HG02884 (cell line): Measurements from ENCODE around the gene SMCO1.
A peak's percentile ranks its signal among the peaks of the same experiment; 100 is the strongest.
"Not testable (repeated sequence)": the region's sequence is repeated elsewhere in the genome, so short reads cannot be mapped to it uniquely, and the experiment has no call there.

Source experiments
- ATAC-seq: cut with Tn5 transposase; IDR thresholded peaks from one replicate; pipeline ENCODE4 v1.9.1; 2021; ENCODE audit warnings: mild to moderate bottlenecking, moderate library complexity; ENCODE audit not compliant: unreplicated experiment

SMCO1 gene

DNA sequence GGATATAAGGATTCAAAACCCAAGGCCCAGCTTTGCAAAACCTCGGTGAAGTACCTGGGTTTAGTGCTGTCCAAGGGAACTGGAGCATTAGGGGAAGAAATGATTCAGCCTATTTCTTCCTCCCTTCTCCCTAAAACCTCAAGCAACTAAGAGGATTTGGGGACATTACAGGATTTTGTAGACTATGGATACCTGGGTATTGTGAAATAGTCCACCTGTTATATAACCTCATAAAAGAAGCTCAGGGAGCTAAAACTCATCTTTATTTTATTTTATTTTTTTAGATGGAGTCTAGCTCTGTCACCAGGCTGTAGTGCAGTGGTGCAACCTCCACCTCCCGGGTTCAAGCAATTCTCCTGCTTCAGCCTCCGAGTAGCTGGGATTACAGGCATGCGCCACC, 8.7 kb upstream of the SMCO1 start:
- ATAC-seq, result no peak

DNA sequence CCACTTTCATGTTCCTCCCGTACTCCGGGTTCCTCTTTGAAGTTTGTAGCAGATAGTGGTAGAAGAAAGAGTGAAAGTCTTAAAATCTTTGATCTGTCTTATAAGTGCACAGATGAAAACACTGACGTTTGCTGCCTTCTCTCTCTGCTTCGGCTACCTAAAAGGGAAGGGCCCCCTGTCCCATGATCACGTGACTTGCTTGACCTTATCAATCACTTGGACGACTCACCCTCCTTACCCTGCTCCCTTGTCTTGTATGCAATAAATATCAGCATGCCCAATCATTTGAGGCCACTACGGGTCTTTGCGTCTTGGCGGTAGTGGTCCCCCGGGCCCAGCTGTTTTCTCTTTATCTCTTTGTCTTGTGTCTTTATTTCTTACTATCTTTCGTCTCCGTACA, 6.1 kb upstream of the SMCO1 start:
- ATAC-seq, result not testable (repeated sequence)

DNA sequence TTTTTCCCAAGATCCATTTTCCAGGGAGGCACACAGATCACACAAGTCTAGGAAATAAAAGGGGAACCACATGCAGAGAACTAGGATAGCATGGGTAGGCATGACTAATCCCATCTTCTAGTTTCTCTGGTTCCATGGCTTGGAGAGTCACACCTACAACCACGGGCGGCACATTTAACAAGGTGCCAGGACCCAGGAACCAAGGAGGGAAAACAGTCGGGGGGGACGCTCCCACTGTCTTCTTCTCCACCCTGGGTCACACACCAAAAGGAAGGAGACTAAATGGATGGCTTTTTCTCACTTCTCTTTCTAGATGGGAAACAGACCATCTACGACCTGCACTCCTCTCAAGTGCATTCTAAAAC, 4.6 kb upstream of the SMCO1 start:
- ATAC-seq, result no peak

DNA sequence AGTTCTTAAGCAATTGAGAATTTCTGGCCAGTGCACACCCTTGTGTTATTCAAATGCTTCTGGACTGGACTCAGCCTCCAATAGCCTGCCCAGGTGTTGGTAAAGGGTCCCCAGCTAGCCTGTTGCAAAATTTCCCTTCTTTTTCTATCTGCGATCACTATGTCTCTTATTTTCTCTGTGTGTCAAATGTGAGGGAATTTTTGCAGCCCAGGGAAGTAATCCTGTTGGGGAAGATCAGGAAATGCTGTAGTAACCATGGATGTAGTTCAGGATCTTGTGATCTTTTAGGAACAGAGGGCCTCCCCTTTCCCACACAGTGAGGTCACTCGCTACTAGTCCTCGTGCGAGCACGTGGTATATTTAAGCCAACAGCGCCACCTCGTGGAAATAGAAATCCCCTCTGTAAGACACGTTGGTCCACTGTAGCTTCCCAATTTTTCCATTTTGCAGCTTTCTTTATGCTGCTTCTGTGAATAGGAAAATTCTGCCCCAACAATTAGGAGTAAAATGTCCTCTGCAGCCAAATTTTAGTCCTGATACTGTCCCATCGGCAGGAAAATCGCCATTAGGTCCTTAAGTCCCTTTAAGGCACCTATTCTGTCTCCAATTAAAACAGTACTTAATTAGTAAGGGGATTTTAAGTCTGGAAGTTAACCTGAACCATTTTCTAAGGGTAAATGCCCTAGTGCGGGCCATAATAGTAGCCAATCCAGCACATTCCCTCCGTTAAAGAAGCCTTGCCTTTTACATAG, 4.0 kb upstream of the SMCO1 start:
- ATAC-seq, result no peak

DNA sequence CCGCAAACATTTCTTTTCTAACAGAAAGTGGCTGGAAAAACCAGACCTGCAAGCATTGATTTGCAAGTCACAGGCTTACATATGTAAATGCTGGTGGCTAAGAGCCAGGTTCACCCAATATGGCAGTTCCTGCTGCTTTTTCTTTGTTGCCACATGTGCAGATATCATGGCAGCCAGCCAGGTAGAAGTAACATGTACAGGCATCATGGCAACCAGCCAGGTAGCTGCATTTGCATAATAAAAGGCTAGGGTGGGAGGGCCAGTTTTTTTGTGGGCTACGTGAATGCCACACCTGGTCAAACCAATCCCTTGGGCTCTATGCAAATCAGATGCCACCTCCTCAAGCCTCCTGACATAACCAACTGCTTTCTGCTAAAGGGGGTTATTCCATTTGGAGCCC, 2.8 kb upstream of the SMCO1 start:
- no peak for ATAC-seq

- ATAC-seq, result no peak
Observed at GRCh38 chr3:196517162-196517800, 2.1 kb upstream of the SMCO1 start.

DNA sequence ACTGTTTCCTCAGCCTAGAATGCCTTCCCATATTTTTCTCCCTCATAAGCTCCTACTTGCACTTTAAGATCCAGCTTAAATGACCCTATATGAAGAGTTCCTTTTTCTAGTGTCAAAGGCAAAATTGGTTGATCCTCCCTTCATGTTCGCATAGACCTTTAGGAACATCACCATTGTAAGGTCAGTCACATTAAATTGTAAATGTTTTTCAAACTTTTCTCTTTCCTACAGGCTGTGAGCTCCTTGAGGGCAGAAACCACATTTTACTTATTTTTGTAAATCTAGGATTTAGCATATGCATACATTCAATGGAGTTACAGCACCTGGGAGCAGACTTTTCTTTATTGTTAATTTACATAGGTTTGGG, 813 bp downstream of the SMCO1 start:
- ATAC-seq, result no peak

DNA sequence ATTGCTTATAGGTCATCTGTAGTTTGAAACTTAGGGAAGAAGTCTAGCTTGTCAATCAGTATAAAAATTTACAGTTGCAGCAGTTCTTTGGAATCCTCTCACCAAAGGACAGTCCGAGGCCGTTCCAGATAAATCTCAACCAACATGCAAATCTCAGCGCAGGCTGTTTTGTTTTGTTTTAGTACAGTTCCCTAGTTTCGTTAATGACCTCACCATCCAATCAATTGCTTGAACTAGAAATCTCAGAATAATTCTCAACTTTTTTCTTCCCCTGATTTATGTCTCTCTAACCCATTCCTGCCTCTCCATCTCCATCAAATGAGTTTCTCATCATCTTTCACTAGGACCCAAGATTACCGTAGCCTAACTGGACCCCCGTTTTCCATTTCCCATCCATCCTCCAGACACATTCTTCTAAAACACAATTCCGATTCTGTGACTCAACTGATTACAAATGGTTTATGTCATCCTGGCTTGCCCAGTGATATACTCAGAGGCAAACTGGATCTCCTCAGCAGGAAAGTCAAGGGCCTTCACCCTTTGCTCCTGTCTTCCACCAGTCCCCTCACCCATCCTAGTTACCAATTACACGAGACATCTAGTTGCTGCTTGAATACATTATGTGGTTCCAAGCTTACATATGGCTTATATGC, 1.3 kb downstream of the SMCO1 start:
- ATAC-seq, result no peak

DNA sequence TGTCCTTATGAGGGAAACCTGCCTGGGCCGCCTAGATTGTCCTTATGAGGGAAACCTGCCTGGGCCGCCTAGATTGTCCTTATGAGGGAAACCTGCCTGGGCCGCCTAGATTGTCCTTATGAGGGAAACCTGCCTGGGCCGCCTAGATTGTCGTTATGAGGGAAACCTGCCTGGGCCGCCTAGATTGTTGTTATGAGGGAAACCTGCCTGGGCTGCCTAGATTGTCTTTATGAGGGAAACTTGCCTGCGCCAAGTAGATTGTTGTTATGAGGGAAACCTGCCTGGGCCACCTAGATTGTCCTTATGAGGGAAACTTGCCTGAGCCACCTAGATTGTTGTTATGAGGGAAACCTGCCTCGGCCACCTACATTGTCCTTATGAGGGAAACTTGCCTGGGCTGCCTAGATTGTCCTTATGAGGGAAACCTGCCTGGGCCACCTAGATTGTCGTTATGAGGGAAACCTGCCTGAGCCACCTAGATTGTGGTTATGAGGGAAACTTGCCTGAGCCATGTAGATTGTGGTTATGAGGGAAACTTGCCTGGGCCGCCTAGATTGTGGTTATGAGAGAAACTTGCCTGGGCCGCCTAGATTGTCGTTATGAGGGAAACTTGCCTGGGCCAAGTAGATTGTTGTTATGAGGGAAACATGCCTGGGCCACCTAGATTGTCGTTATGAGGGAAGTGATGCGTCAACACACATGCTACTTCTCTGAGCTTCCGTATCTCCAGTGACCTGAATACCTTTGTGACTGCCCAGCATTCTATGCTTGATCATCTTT, 3.3 kb downstream of the SMCO1 start:
- ATAC-seq, result not testable (repeated sequence)

DNA sequence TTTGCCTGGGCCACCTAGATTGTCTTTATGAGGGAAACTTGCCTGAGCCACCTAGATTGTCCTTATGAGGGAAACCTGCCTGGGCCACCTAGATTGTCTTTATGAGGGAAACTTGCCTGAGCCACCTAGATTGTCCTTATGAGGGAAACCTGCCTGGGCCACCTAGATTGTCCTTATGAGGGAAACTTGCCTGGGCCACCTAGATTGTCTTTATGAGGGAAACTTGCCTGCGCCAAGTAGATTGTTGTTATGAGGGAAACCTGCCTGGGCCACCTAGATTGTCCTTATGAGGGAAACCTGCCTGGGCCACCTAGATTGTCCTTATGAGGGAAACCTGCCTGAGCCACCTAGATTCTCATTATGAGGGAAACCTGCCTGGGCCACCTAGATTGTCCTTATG, 4.0 kb downstream of the SMCO1 start:
- not testable (repeated sequence) for ATAC-seq

GRCh38 chr3:196506687-196507086, 8.5 kb downstream of the SMCO1 start:
- no peak for ATAC-seq

DNA sequence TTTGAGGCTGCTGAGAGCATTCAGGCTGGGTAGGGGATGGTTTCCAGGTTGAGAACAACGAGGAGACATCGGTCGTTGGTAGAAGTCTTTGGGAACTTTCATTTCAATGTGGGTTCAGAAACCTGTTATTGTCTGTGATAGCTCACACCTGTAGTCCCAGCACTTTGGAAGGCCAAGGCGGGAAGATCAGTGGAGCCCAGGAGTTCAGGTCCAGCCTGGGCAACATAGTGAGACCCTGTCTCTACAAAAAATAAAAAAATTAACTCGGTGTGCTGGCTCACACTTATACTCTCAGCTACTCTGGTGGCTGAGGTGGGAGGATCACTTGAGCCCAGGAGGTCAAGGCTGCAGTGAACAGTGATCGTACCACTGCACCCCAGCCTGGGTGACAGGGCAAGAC, 10.6 kb downstream of the SMCO1 start:
- ATAC-seq, result no peak

DNA sequence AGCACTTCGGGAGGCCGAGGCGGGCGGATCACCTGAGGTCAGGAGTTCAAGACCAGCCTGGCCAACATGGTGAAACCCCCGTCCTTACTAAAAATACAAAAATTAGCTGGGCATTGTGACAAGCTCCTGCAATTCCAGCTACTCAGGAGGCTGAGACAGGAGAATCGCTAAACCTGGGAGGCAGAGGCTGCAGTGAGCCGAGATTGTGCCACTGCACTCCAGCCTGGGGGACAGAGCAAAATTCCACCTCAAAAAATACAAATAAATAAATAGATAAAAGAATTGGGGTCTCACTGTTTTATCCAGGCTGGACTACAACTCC, 11.1 kb downstream of the SMCO1 start:
- not testable (repeated sequence) for ATAC-seq

- ATAC-seq, result peak; percentile 82
Observed at GRCh38 chr3:196503196-196504076, 11.7 kb downstream of the SMCO1 start, which contains the start of gene RNF168. Gene RNF168, minus strand, starts transcription at chr3:196503768. Its CDS starts 595 bp downstream, at chr3:196503173.

DNA sequence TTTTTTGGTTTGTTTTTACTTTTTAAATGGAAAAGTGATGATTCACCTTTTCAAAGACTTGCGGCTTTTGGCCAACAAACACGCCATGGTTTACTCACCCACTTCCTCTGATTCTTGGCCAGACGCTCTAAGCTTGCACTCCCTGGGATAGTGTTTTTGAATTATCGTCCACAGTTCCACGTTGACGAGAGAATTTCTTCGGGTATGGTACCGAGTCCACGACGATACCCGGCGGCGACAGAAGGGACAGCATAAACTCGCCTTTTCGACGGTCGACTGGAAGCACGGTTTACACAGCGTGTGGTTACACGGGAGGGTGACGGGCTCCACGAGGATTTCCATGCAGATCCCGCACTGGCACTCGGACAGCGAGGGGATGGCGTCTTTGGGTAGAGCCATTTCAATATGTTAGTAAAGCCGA, 12.4 kb downstream of the SMCO1 start:
- ATAC-seq, result peak; percentile 4

DNA sequence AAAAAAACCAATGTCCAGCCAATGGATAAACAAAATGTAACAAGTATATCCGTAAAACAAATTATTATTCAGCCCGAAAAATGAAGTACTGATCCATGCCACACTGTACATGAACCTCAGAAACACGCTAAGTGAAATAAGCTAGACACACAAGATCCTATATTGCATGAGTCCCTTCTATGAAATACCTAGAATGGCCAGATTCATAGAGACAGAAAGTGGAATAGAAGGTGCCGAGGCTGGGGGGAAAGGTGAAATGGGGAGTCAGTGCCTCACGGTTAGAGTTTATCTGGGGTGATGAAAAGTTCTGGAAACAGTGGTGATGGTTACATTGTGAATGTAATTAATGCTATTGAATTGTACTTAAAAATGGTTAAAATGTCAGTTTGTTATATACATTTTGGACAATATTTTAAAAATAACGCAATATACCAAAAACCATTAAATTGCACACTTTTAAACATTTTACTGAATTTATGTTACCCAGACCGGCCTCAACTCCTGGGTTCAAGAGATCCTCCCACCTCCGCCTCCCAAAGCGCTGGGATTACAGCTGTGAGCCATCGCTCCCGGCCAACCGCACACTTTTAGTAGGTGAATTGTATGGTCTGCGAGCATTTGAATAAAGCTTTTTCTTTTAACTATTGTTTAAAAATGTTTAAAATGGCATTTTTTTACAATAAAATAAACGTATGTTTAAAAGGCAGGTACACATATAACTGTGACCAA, 13.7 kb downstream of the SMCO1 start:
- ATAC-seq, result no peak

GRCh38 chr3:196499807-196500524, 15.2 kb downstream of the SMCO1 start:
- no peak for ATAC-seq

DNA sequence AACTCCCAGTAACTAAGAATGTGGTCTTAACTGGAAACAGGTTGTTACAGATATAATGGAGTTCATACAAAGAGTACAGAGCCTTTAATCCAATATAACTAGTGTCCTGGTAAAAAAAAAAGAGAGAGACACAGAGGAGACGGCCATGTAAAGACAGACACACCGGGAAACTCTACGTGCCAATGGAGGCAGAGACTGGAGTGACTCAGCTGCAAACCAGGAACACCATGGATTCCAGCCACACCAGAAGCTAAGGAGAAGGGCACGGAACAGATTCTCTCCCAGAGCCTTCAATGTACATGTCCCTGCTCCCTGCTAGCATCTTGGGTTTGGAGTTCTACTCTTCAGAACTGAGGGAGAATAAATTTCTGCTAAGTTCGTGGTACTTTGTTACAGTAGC, 16.1 kb downstream of the SMCO1 start:
- ATAC-seq, result no peak

- ATAC-seq, result no peak
Observed at GRCh38 chr3:196498297-196498696, 16.8 kb downstream of the SMCO1 start.
